HUES6 (cell line): ENCODE data around the gene IFITM5.
A peak's percentile ranks its signal among the peaks of the same experiment; 100 is the strongest.

Experiments used
- H3K27ac ChIP-seq: 2 replicates; pipeline ENCODE4 v1.7.0; 2013; ENCODE audit warnings: low read depth, mild to moderate bottlenecking, low read length, inconsistent platforms
- H3K27me3 ChIP-seq: 2 replicates; pipeline ENCODE4 v1.6.1; 2013; ENCODE audit warnings: low read length; ENCODE audit not compliant: control insufficient read depth, insufficient read depth
- H3K36me3 ChIP-seq: 2 replicates; pipeline ENCODE4 v1.6.1; 2013; ENCODE audit warnings: low read length; ENCODE audit not compliant: control insufficient read depth, insufficient read depth
- H3K4me1 ChIP-seq: 2 replicates; pipeline ENCODE4 v1.6.1; 2013; ENCODE audit warnings: low read length; ENCODE audit not compliant: control insufficient read depth, insufficient read depth
- H3K4me3 ChIP-seq: 2 replicates; pipeline ENCODE4 v1.5.1; 2013; ENCODE audit warnings: low read depth, low read length
- H3K9ac ChIP-seq: one replicate; pipeline ENCODE4 v1.6.1; 2013; ENCODE audit warnings: mild to moderate bottlenecking, low read length
- H3K9me3 ChIP-seq: 2 replicates; pipeline ENCODE4 v1.6.1; 2013; ENCODE audit warnings: low read depth, low read length; ENCODE audit not compliant: control insufficient read depth, insufficient read depth

The IFITM5 gene

DNA sequence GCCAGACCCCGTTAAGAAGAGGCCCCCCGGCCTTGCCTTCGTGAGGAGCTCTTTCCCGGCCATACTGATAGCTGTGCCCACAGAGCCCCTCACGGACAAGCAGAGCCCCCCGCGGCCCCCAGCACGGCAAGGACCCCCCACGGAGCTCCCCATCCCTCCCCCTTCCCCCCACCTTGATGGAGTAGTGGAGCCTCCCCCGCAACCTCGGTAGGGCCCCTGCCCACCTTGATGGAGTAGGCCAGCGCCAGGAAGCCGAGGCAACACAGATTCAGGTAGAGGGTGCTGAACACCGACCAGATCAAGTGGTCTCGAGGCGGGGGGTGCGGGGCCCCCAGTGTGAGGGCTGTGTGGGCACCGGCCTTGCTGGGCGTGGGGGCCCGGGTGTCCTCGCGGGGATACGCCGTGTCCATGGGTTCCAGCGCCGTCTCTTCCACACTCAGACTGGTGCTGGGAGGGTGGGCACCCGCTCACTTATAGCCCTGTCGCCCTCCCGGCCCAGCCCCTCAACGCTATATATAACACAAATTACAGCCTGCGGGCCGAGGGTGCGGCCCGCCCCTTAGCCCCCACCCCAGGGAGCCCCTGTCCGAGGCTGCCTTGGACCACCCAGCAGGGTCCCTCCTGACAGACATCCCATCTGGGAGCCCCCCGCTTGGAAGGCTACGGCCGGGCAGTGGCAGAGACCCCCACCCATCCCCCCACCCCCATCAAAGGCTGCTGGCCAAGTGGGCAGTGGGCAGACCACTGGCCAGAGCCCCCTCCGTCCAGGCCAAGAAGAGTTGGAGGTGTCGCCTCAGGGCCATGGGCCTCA lies at the start of gene IFITM5:
TSS of gene IFITM5 (minus strand) at position 446 of the 811 bp plus-strand sequence. CDS start at position 410, 36 bp downstream.
- Histone ChIP-seq H3K4me3 (no peak within 1 kb of the TSS), H3K27me3 (no peaks in the 10 kb centered on the region), H3K36me3 (peaks cover 11% of the 10 kb centered on the region), H3K4me1 (peaks cover 26% of the 10 kb centered on the region), H3K27ac (peak within 1 kb of the TSS; percentile 18; the same call in 1 of the 2 replicates), H3K9ac (no peak within 1 kb of the TSS), H3K9me3 (no peaks in the 10 kb centered on the region)

DNA sequence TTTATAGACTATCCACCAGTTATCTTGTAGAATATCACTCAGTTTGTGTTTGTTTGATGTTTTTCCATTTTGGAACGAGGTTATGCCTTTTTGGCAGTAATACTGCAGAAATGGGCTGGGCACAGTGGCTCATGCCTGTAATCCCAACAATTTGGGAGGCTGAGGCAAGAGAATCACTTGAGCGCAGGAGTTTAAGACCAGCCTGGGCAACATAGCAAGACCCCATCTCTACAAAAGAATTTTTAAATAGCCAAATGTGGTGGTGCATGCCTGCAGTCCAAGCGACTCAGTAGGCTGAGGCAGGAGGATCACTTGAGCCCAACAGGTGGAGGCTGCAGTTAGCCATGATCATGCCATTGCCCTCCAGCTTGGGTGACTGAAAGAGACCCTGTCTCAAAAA lies 47.2 kb upstream of the IFITM5 start:
- no peak overlapping the region for H3K4me3 ChIP-seq
- H3K4me1 ChIP-seq, result peaks cover 27% of the 10 kb centered on the region
- H3K9me3 ChIP-seq, result peaks cover 4% of the 10 kb centered on the region; the same call in 1 of the 2 replicates
- H3K9ac ChIP-seq, result no peak overlapping the region
- H3K36me3 ChIP-seq, result no peaks in the 10 kb centered on the region
- no peak overlapping the region for H3K27ac ChIP-seq
- H3K27me3 ChIP-seq, result no peaks in the 10 kb centered on the region

DNA sequence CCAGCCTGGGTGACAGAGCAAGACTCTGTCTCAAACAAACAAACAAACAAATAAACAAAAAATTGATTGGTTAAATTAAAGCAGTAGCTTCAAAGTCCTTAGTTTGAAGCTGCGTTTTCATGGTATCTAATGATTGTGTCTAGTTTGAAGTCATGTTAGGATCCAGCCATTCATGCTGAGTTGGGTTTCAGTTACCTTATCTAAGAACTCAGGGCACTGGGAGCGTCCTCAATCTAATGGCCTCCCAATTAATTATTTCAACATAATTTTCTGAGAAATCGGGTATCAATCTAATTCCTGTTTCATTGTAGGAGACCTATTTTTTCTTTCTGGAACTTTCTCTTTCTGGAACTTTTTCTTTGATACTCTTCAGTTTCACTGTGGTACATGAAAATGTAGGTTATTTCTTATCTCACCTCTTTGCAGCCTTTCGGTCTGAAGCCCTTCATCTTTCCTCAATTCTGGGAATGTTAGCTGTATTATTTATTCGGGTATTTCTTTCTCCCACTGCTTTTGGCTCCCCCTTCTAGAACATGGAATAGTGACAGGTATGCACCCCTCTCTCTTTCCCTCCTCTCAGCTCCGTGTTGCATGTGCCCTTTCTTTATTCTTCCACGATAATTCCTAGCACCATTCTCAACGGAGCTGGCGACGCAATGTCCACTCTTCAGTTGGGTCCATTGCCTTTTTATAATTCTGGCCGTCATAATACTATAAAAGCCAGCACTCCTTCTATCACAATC lies 45.7 kb upstream of the IFITM5 start:
- Histone ChIP-seq H3K9ac (no peak overlapping the region), H3K27ac (no peak overlapping the region), H3K36me3 (no peaks in the 10 kb centered on the region), H3K4me1 (peaks cover 25% of the 10 kb centered on the region), H3K9me3 (peaks cover 4% of the 10 kb centered on the region; the same call in 1 of the 2 replicates), H3K4me3 (no peak overlapping the region), H3K27me3 (no peaks in the 10 kb centered on the region)

- no peak overlapping the region for H3K9ac ChIP-seq
- peaks cover 4% of the 10 kb centered on the region; the same call in 1 of the 2 replicates for H3K9me3 ChIP-seq
- no peaks in the 10 kb centered on the region for H3K27me3 ChIP-seq
- H3K4me1 ChIP-seq, result peaks cover 27% of the 10 kb centered on the region
- no peak overlapping the region for H3K4me3 ChIP-seq
- H3K27ac ChIP-seq, result peak overlapping the region; percentile 91; the same call in 1 of the 2 replicates
- H3K36me3 ChIP-seq, result no peaks in the 10 kb centered on the region
Measured at GRCh38 chr11:342328-342727, 43.0 kb upstream of the IFITM5 start.

- H3K4me3 ChIP-seq, result peak overlapping the region; percentile 29
- H3K36me3 ChIP-seq, result no peaks in the 10 kb centered on the region
- H3K27ac ChIP-seq, result peak overlapping the region; percentile 91
- peak overlapping the region; percentile 78 for H3K9ac ChIP-seq
- H3K9me3 ChIP-seq, result peaks cover 4% of the 10 kb centered on the region; the same call in 1 of the 2 replicates
- H3K4me1 ChIP-seq, result peaks cover 38% of the 10 kb centered on the region
- no peaks in the 10 kb centered on the region for H3K27me3 ChIP-seq
Measured at GRCh38 chr11:340539-341512, 41.5 kb upstream of the IFITM5 start.

- peak overlapping the region; percentile 91 for H3K27ac ChIP-seq
- no peaks in the 10 kb centered on the region for H3K36me3 ChIP-seq
- H3K9me3 ChIP-seq, result 0 out of 2 replicates have a peak, but pooled peaks cover 4% of the 10 kb centered on the region
- peaks cover 44% of the 10 kb centered on the region for H3K4me1 ChIP-seq
- no peaks in the 10 kb centered on the region for H3K27me3 ChIP-seq
- peak overlapping the region; percentile 61 for H3K9ac ChIP-seq
- H3K4me3 ChIP-seq, result no peak overlapping the region
Measured at GRCh38 chr11:339963-340362, 40.6 kb upstream of the IFITM5 start.

DNA sequence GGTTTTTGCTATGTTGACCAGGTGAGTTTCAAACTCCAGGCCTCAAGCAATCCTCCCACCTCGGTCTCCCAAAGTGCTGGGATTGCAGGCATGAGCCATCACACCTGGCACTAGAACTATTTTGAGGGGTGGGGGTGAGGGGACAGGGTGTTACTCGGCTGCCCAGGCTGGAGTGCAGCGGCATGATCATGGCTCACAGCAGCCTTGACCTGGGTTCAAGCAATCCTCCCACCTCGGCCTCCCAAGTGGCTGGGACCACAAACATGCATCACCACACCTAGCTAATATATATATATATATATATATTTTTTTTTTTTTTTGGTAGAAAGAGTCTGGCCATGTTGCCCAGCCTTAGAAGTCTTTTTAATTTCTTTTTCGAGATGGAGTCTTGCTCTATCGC lies 38.4 kb upstream of the IFITM5 start:
- no peak overlapping the region for H3K27ac ChIP-seq
- H3K9me3 ChIP-seq, result peaks cover 7% of the 10 kb centered on the region
- no peak overlapping the region for H3K9ac ChIP-seq
- H3K4me3 ChIP-seq, result no peak overlapping the region
- peaks cover 53% of the 10 kb centered on the region for H3K4me1 ChIP-seq
- 0 out of 2 replicates have a peak, but pooled peaks cover 5% of the 10 kb centered on the region for H3K36me3 ChIP-seq
- H3K27me3 ChIP-seq, result no peaks in the 10 kb centered on the region

GRCh38 chr11:336659-337198 lies 37.4 kb upstream of the IFITM5 start:
- Histone ChIP-seq H3K9ac (peak overlapping the region; percentile 65), H3K4me1 (peaks cover 44% of the 10 kb centered on the region), H3K36me3 (0 out of 2 replicates have a peak, but pooled peaks cover 5% of the 10 kb centered on the region), H3K27me3 (no peaks in the 10 kb centered on the region), H3K9me3 (peaks cover 11% of the 10 kb centered on the region), H3K27ac (peak overlapping the region; percentile 61; the same call in 1 of the 2 replicates), H3K4me3 (no peak overlapping the region)

- 0 out of 2 replicates have a peak, but pooled peaks cover 5% of the 10 kb centered on the region for H3K36me3 ChIP-seq
- peaks cover 12% of the 10 kb centered on the region for H3K9me3 ChIP-seq
- H3K27ac ChIP-seq, result peak overlapping the region; percentile 61; the same call in 1 of the 2 replicates
- no peak overlapping the region for H3K4me3 ChIP-seq
- peak overlapping the region; percentile 65 for H3K9ac ChIP-seq
- H3K27me3 ChIP-seq, result no peaks in the 10 kb centered on the region
- peaks cover 38% of the 10 kb centered on the region for H3K4me1 ChIP-seq
Measured at GRCh38 chr11:335779-336658, 36.7 kb upstream of the IFITM5 start.
